Mesenchymal stem cell (in vitro differentiated cells and primary cell): ENCODE measurements around the gene CALCOCO2.

ENCODE experiments used
- DNase-seq: peaks from one replicate; pipeline ENCODE4 v3.0.0-alpha.2; 2013
- H2AFZ ChIP-seq: one replicate; pipeline ENCODE4 v1.6.1; 2013; ENCODE audit warnings: low read depth, mild to moderate bottlenecking, control low read depth, inconsistent platforms, low read length, moderate library complexity
- H2AK5ac ChIP-seq: 2 replicates; pipeline ENCODE4 v1.6.1; 2013; ENCODE audit warnings: low read length, moderate library complexity, mild to moderate bottlenecking, inconsistent platforms; ENCODE audit not compliant: severe bottlenecking
- H2BK120ac ChIP-seq: one replicate; pipeline ENCODE4 v1.6.1; 2013; ENCODE audit warnings: low read depth, mild to moderate bottlenecking, inconsistent platforms, low read length, moderate library complexity
- H2BK12ac ChIP-seq, 2 experiments: one replicate each; pipeline ENCODE4 v1.6.1; 2013; ENCODE audit warnings: inconsistent platforms in 2 of 2, low read length in 2 of 2, mild to moderate bottlenecking in 2 of 2, moderate library complexity in 2 of 2, control low read depth in 1 of 2
- H2BK15ac ChIP-seq: one replicate; pipeline ENCODE4 v1.6.1; 2013; ENCODE audit warnings: mild to moderate bottlenecking, low read depth, inconsistent platforms; ENCODE audit not compliant: poor library complexity, severe bottlenecking
- H2BK5ac ChIP-seq: 2 replicates; pipeline ENCODE4 v1.6.1; 2013; ENCODE audit warnings: low read depth, mild to moderate bottlenecking, low read length, control low read depth, inconsistent platforms; ENCODE audit not compliant: poor library complexity, severe bottlenecking
- H3K14ac ChIP-seq, 2 experiments: one replicate each; pipeline ENCODE4 v1.6.1; 2013; ENCODE audit warnings: inconsistent platforms in 2 of 2, low read length in 2 of 2, control low read depth in 1 of 2, mild to moderate bottlenecking in 1 of 2, moderate library complexity in 1 of 2
- H3K18ac ChIP-seq, 2 experiments: one replicate each; pipeline ENCODE4 v1.6.1; 2013; ENCODE audit warnings: inconsistent platforms in 2 of 2, low read length in 2 of 2, control low read depth in 1 of 2, low read depth in 1 of 2, mild to moderate bottlenecking in 1 of 2
- H3K23ac ChIP-seq, 2 experiments: one replicate each; pipeline ENCODE4 v1.6.1; 2013; ENCODE audit warnings: inconsistent platforms in 2 of 2, low read length in 2 of 2, mild to moderate bottlenecking in 2 of 2, moderate library complexity in 2 of 2, control low read depth in 1 of 2
- H3K27ac ChIP-seq: 2 replicates; pipeline ENCODE4 v1.5.1; 2013; ENCODE audit warnings: mild to moderate bottlenecking, moderate library complexity, low read length, control low read depth, inconsistent platforms; ENCODE audit not compliant: poor library complexity, severe bottlenecking
- H3K27me3 ChIP-seq, 2 experiments: 2 replicates each; pipeline versions ENCODE4 v1.6.1 to v1.7.0; 2013; ENCODE audit warnings: low read length in 2 of 2, mild to moderate bottlenecking in 2 of 2, moderate library complexity in 2 of 2, control low read depth in 1 of 2, inconsistent platforms in 1 of 2; ENCODE audit not compliant: control insufficient read depth in 1 of 2, insufficient read depth in 1 of 2
- H3K36me3 ChIP-seq, 2 experiments: 2 replicates each; pipeline versions ENCODE4 v1.6.1 to v1.7.0; 2013; ENCODE audit warnings: low read length in 2 of 2, control low read depth in 1 of 2, inconsistent platforms in 1 of 2, low read depth in 1 of 2, mild to moderate bottlenecking in 1 of 2; ENCODE audit not compliant: insufficient read depth in 2 of 2, control insufficient read depth in 1 of 2
- H3K4ac ChIP-seq, 2 experiments: one replicate each; pipeline ENCODE4 v1.6.1; 2013; ENCODE audit warnings: inconsistent platforms in 2 of 2, low read length in 2 of 2, mild to moderate bottlenecking in 2 of 2, moderate library complexity in 2 of 2, control low read depth in 1 of 2, low read depth in 1 of 2
- H3K4me1 ChIP-seq: 2 replicates; pipeline ENCODE4 v1.6.1; 2013; ENCODE audit warnings: low read depth, low read length, control low read depth; ENCODE audit not compliant: control insufficient read depth, insufficient read depth
- H3K4me2 ChIP-seq: 2 replicates; pipeline ENCODE4 v1.6.1; 2013; ENCODE audit warnings: low read length, mild to moderate bottlenecking, inconsistent platforms; ENCODE audit not compliant: poor library complexity, severe bottlenecking
- H3K4me3 ChIP-seq, 2 experiments: 2 replicates each; pipeline versions ENCODE4 v1.5.1 to v1.7.0; 2013; ENCODE audit warnings: low read length in 2 of 2, mild to moderate bottlenecking in 2 of 2, control low read depth in 1 of 2, low read depth in 1 of 2; ENCODE audit not compliant: insufficient read depth in 1 of 2
- H3K79me1 ChIP-seq: replicated peaks from 2 replicates; pipeline ENCODE4 v1.6.1; 2013; ENCODE audit warnings: mild to moderate bottlenecking, control low read depth, low read length, inconsistent platforms; ENCODE audit not compliant: poor library complexity, severe bottlenecking
- H3K9ac ChIP-seq: 2 replicates; pipeline ENCODE4 v1.7.0; 2013; ENCODE audit warnings: mild to moderate bottlenecking, low read length, moderate library complexity
- H3K9me3 ChIP-seq: 2 replicates; pipeline ENCODE4 v1.7.0; 2013; ENCODE audit warnings: mild to moderate bottlenecking, low read length; ENCODE audit not compliant: control insufficient read depth
- H4K8ac ChIP-seq: one replicate; pipeline ENCODE4 v1.6.1; 2013; ENCODE audit warnings: inconsistent platforms, mild to moderate bottlenecking, low read length, moderate library complexity
- H4K91ac ChIP-seq: one replicate; pipeline ENCODE4 v1.6.1; 2013; ENCODE audit warnings: mild to moderate bottlenecking, low read length, inconsistent platforms
- WGBS: methylation state at CpG from one replicate; pipeline ENCODE4 v1.1.7; 2013; ENCODE audit warnings: mixed read lengths; 5-methylcytosine and 5-hydroxymethylcytosine counted together

The CALCOCO2 gene

DNA sequence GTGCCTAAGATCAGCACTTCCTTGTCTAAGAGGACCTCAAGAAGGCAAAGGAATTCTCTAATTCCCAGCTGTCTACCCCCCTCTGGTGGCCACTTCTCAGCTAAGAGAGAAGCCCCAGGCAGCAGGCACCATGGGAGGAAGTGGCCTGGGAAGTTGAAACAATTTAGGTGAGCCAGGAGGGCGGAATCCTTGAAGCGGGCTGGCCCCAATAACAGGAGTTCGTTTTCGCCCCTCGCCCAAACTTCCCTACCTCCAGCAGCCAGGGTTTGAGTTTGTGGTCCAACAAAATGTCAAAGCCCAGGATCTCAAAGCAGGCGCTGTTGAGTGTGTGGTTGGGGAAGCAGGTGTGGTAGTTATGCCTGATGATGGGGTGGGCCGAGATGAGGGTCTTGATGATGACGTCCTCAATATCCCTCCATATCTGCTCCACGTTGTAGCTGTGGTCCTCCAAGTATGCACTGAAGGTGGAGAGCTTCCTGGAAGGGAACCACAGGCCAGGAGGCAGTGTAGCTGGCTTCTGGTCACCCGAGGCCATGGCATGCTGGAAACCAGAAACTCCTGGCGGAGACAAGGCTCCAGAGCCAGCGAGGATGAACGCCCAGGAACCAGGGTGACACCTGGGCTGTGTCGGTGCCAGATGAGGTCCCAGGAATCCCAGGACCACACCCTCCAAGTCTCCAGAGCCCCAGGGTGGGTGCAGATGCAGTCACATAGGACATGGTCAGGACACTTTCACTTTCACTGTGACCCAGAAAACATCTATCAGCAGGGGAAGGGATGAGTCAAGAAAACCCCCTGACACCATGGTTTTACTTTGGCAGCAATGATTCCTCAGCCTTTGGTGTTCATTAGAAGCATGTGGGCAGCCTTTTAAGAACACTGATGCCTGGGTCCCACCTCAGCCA is 39.5 kb upstream of the CALCOCO2 start:
- Histone ChIP-seq H2BK12ac (peak overlapping the region; percentile 69 to 76), H2AK5ac (peak overlapping the region; percentile 84), H2BK15ac (no peak overlapping the region), H3K4me2 (no peak overlapping the region), H2BK5ac (no peak overlapping the region), H3K9ac (no peak overlapping the region), H3K27me3 (peaks cover 28 to 44% of the 10 kb centered on the region in 2 experiments), H3K23ac (peak overlapping the region in 1 of 2 experiments; percentile 77), H3K4ac (peak overlapping the region in 1 of 2 experiments; percentile 24), H3K18ac (peak overlapping the region; percentile 45 to 75), H4K8ac (peak overlapping the region; percentile 54), H3K79me1 (no peaks in the 10 kb centered on the region), H3K27ac (no peak overlapping the region), H3K4me3 (peak overlapping the region in 1 of 2 experiments; percentile 48), H3K14ac (no peak overlapping the region), H3K36me3 (no peaks in the 10 kb centered on the region), H3K9me3 (no peaks in the 10 kb centered on the region), H2AFZ (no peak overlapping the region), H4K91ac (peak overlapping the region; percentile 70), H2BK120ac (no peak overlapping the region), H3K4me1 (peaks cover 26% of the 10 kb centered on the region)
- peak; percentile 89 for DNase-seq
- WGBS: 73% methylated on average over 8 of the region's 14 CpGs

DNA sequence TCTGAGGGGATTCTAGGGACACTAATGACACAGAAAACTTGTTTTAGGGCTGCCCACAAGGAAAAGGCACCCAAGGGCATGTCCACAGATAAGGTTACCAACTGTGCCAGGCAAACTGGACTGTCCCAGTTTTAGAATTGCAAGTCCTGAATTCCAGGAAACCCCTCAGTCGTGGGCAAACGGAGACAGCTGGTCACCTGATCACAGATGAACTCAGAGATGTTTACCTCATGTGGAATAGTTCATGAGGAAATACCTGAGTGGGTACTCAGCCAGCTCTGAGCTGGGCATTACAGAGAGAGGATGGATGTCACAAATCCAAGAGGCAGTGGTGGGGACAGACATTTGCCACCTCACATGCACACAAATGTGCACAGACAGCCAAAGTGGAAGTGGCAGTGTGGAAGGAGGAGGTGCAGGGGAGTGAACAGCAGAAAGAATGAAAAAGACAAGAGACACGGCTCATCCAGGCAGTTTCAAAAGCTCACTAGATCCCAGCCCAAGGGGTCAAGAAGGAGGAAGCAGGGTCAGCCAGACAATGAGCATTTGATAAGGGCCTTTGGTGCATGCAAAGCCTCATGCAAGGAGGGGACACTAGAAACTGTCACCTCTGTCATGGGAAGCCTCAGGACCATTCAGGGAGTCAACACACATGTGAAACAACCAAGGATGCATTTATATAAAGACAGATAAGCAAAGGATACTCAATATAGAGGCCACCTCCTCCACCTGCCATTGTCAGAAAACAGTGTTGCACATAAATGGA is 38.6 kb upstream of the CALCOCO2 start:
- H3K36me3 ChIP-seq: no peaks in the 10 kb centered on the region
- H4K91ac ChIP-seq: peak overlapping the region; percentile 70
- H3K27ac ChIP-seq: no peak overlapping the region
- H4K8ac ChIP-seq: peak overlapping the region; percentile 54
- H3K18ac ChIP-seq: peak overlapping the region in 1 of 2 experiments; percentile 54
- H3K9ac ChIP-seq: no peak overlapping the region
- no peak overlapping the region for H2AK5ac ChIP-seq
- H3K4me3 ChIP-seq: no peak overlapping the region
- H2BK12ac ChIP-seq: peak overlapping the region; percentile 31 to 69
- WGBS: 44% methylated on average over 3 of the region's 3 CpGs
- peaks cover 24 to 37% of the 10 kb centered on the region in 2 experiments for H3K27me3 ChIP-seq
- no peak overlapping the region for H3K4ac ChIP-seq
- H3K4me2 ChIP-seq: no peak overlapping the region
- peaks cover 27% of the 10 kb centered on the region for H3K4me1 ChIP-seq
- no peak overlapping the region for H2AFZ ChIP-seq
- H2BK120ac ChIP-seq: no peak overlapping the region
- H3K14ac ChIP-seq: peak overlapping the region in 1 of 2 experiments; percentile 90
- H3K23ac ChIP-seq: peak overlapping the region in 1 of 2 experiments; percentile 23
- no peaks in the 10 kb centered on the region for H3K79me1 ChIP-seq
- no peak for DNase-seq
- no peaks in the 10 kb centered on the region for H3K9me3 ChIP-seq
- no peak overlapping the region for H2BK5ac ChIP-seq
- no peak overlapping the region for H2BK15ac ChIP-seq

GRCh38 chr17:48795444-48796162 is 35.2 kb upstream of the CALCOCO2 start:
- peak overlapping the region in 1 of 2 experiments; percentile 46 for H2BK12ac ChIP-seq

More at GRCh38 chr17:48795444-48796162, 35.2 kb upstream of the CALCOCO2 start:
- Histone ChIP-seq H4K8ac (no peak overlapping the region), H3K18ac (peak overlapping the region; percentile 0 to 69), H3K27ac (peak overlapping the region; percentile 92), H3K27me3 (peaks cover 2 to 16% of the 10 kb centered on the region in 2 experiments), H3K14ac (no peak overlapping the region), H3K4me3 (peak overlapping the region in 1 of 2 experiments; percentile 41), H2BK120ac (peak overlapping the region; percentile 67), H2AK5ac (peak overlapping the region; percentile 57), H3K9ac (peak overlapping the region; percentile 61), H3K4me1 (peaks cover 28% of the 10 kb centered on the region), H3K4me2 (peak overlapping the region; percentile 7), H3K4ac (peak overlapping the region in 1 of 2 experiments; percentile 70), H3K36me3 (no peaks in the 10 kb centered on the region), H2AFZ (no peak overlapping the region), H2BK15ac (peak overlapping the region; percentile 78), H3K23ac (no peak overlapping the region), H3K9me3 (no peaks in the 10 kb centered on the region), H4K91ac (no peak overlapping the region), H2BK5ac (peak overlapping the region; percentile 91), H3K79me1 (no peaks in the 10 kb centered on the region)
- 27% methylated on average over 10 of the region's 10 CpGs for WGBS
- DNase-seq: peak; percentile 94
